Stomach (tissue), 9 donors: ENCODE results near the gene PFKP. TPM values are rescaled to one million over a fixed set of nuclear protein-coding genes. Genes with fewer than 3 reads are reported as not detected.
"Not testable (repeated sequence)": the region's sequence is repeated elsewhere in the genome, so short reads cannot be mapped to it uniquely, and the experiment has no call there.

Experiments used
- DNase-seq, 2 donors: peaks; one replicate each; pipeline versions ENCODE4 v3.0.0 to v3.0.0-alpha.2; 2013 to 2019
- H3K27ac ChIP-seq, 5 donors: fragments of 200-600 bp in 4 of 5; sonication (generic) in 4 of 5; one replicate each; pipeline ENCODE4 v1.5.1; 2013 to 2019; ENCODE audit warnings: mild to moderate bottlenecking in 1 of 5, moderate library complexity in 1 of 5
- H3K27me3 ChIP-seq, 3 donors: fragments of 200-600 bp; sonication (generic); one replicate each; pipeline ENCODE4 v1.5.1; 2017 to 2019; ENCODE audit warnings: mixed run types in 1 of 3
- H3K36me3 ChIP-seq, 4 donors: fragments of 200-600 bp; sonication (generic); 1 replicate in 3 of 4; 2 replicates in 1 of 4; pipeline ENCODE4 v1.5.1; 2016 to 2019
- H3K4me1 ChIP-seq, 4 donors: fragments of 200-600 bp; sonication (generic); one replicate each; pipeline ENCODE4 v1.5.1; 2016 to 2019
- H3K4me3 ChIP-seq, 4 donors: fragments of 200-600 bp; sonication (generic) in 3 of 4; one replicate each; pipeline ENCODE4 v1.5.1; 2016 to 2019; ENCODE audit warnings: mild to moderate bottlenecking in 1 of 4
- H3K9me3 ChIP-seq, 4 donors: fragments of 200-600 bp; sonication (generic); one replicate each; pipeline ENCODE4 v1.5.1; 2016 to 2019
- EP300 ChIP-seq: sonication (generic); formaldehyde crosslinking; IDR thresholded peaks from one replicate; pipeline ENCODE4 v1.6.1; 2017; ENCODE audit warnings: antibody characterized with exemption
- POLR2A ChIP-seq, 4 donors: fragments of 450-650 bp; IDR thresholded peaks; one replicate each; pipeline ENCODE4 v1.6.1; 2016; ENCODE audit warnings: antibody characterized with exemption in 4 of 4, control low read depth in 2 of 4, mild to moderate bottlenecking in 1 of 4, moderate library complexity in 1 of 4
- POLR2AphosphoS5 ChIP-seq, 3 donors: sonication (generic); formaldehyde crosslinking; IDR thresholded peaks; one replicate each; pipeline ENCODE4 v1.6.1; 2016; ENCODE audit warnings: antibody characterized with exemption in 3 of 3
- WGBS, 5 donors: extraction: QIAGEN DNeasy Blood & Tissue Kit in 3 of 5; methylation state at CpG; one replicate each; pipeline versions ENCODE4 v1.1.5 to v1.1.7; 2013 to 2018; 5-methylcytosine and 5-hydroxymethylcytosine counted together
- intact Hi-C: fragments of 100-400 bp; cut with DNase I; formaldehyde crosslinking; loops from one replicate; pipeline ENCODE4 v1.15.1; 2023; ENCODE audit warnings: low total_unique reads
- polyA plus RNA-seq, 3 donors: library from polyadenylated mRNA; stranded (reverse); fragments of 200-250 nt; gene quantifications; one replicate each; pipeline ENCODE4 v1.2.3, GENCODE V29; 2013
- total RNA-seq, 5 donors: library from RNA; depleted of rRNA; stranded (reverse); fragments of >200 nt; gene quantifications; one replicate each; pipeline versions ENCODE4 v1.1.0 to v1.2.3, GENCODE V29; 2014 to 2016
- TF ChIP-seq, protein P1 (sequence below), 7 experiments: fragments of 450-650 bp in 4 of 7; fragments of 200-600 bp in 3 of 7; sonication (generic) in 3 of 7; IDR thresholded peaks; one replicate each; pipeline ENCODE4 v1.5.1; 2016 to 2019; ENCODE audit warnings: antibody characterized with exemption in 7 of 7, control low read depth in 2 of 7, mild to moderate bottlenecking in 1 of 7
- donor health status: healthy with polysubstance abuse.
- donor health status: Bipolar disorder and iron deficiency.
- donor health status: healthy.

PFKP gene
- total and polyA plus RNA-seq, 8 donors: 11.2 to 155 (median 29.4) TPM

DNA sequence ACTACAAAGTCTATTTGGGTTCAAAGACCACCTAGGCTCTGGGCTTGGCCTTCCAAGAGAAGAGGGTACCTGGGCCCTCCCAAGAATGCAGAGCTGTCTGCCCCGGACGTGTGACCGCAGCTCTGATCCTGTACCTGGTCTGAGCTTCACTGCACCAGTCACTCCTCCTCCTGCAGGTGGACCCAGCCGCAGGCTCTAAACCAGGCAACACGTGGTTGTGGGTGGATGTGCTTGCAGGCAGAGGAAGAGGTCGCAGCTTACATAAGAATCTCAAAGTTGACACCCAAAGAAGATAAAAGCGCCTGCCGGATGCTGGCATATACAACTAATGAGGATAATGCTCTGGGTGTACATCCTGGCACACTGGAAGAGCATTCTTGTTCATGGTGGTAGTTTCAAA, 9.4 kb upstream of the PFKP start:
- no peak for TF ChIP-seq EP300
- no peak for TF ChIP-seq POLR2AphosphoS5 (IDR thresholded peaks at IDR 0.05)
- TF ChIP-seq, protein P1, sequence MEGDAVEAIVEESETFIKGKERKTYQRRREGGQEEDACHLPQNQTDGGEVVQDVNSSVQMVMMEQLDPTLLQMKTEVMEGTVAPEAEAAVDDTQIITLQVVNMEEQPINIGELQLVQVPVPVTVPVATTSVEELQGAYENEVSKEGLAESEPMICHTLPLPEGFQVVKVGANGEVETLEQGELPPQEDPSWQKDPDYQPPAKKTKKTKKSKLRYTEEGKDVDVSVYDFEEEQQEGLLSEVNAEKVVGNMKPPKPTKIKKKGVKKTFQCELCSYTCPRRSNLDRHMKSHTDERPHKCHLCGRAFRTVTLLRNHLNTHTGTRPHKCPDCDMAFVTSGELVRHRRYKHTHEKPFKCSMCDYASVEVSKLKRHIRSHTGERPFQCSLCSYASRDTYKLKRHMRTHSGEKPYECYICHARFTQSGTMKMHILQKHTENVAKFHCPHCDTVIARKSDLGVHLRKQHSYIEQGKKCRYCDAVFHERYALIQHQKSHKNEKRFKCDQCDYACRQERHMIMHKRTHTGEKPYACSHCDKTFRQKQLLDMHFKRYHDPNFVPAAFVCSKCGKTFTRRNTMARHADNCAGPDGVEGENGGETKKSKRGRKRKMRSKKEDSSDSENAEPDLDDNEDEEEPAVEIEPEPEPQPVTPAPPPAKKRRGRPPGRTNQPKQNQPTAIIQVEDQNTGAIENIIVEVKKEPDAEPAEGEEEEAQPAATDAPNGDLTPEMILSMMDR (IDR thresholded peaks at IDR 0.05): no peak
- no peak for TF ChIP-seq POLR2A (IDR thresholded peaks at IDR 0.05)
- H3K27me3 ChIP-seq: no peaks in the 10 kb centered on the region
- no peaks in the 10 kb centered on the region for H3K36me3 ChIP-seq
- 69 to 87% (median 82%) methylated on average over 8 of the region's 8 CpGs for WGBS, 5 donors
- no peak overlapping the region for H3K4me3 ChIP-seq
- no peaks in the 10 kb centered on the region for H3K9me3 ChIP-seq
- H3K27ac ChIP-seq: no peak overlapping the region
- intact Hi-C loops: no loop called here
- H3K4me1 ChIP-seq: no peaks in the 10 kb centered on the region
- DNase-seq: no peak

- peaks cover 0 to 12% (median 0%) of the 10 kb centered on the region in 3 donors for H3K27me3 ChIP-seq
- no peaks in the 10 kb centered on the region for H3K36me3 ChIP-seq
- H3K9me3 ChIP-seq: no peaks in the 10 kb centered on the region
- TF ChIP-seq POLR2A (IDR thresholded peaks at IDR 0.05) (no peak), EP300 (no peak), POLR2AphosphoS5 (IDR thresholded peaks at IDR 0.05) (no peak)
- TF ChIP-seq, protein P1 (IDR thresholded peaks at IDR 0.05): no peak
- intact Hi-C loops: no loop called here
- no peak overlapping the region for H3K27ac ChIP-seq
- DNase-seq: no peak
- WGBS, 5 donors: 68 to 81% (median 74%) methylated on average over 7 to 8 of the region's 8 CpGs
- H3K4me1 ChIP-seq: no peaks in the 10 kb centered on the region
- H3K4me3 ChIP-seq: no peak overlapping the region
Measured at GRCh38 chr10:3059974-3060373, 7.4 kb upstream of the PFKP start.

DNA sequence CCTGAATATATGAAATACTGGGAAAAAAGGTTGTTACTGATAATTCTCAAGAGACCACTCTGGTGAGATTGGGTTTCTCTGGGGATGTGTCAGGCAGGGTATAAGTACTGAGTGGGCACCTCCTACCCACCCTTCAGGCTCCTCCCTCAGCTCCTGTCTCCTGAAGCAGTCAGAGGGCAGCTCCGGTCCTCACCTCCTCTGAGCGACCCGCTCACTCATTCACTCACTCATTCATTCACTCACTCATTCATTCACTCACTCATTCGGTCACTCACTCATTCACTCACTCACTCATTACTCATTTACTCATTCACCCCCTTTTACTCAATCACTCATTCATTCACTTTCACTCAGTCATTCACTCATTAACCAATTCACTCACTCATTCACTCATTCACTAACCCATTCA, 6.9 kb upstream of the PFKP start:
- TF ChIP-seq POLR2A (IDR thresholded peaks at IDR 0.05) (no peak), EP300 (no peak), POLR2AphosphoS5 (IDR thresholded peaks at IDR 0.05) (no peak)
- TF ChIP-seq, protein P1 (IDR thresholded peaks at IDR 0.05): no peak
- peaks cover 0 to 14% (median 0%) of the 10 kb centered on the region in 3 donors for H3K27me3 ChIP-seq
- H3K9me3 ChIP-seq: no peaks in the 10 kb centered on the region
- H3K4me3 ChIP-seq: no peak overlapping the region
- DNase-seq: no peak
- WGBS, 5 donors: 80 to 88% (median 86%) methylated on average over 4 of the region's 4 CpGs
- H3K36me3 ChIP-seq: no peaks in the 10 kb centered on the region
- intact Hi-C loops: no loop called here
- H3K27ac ChIP-seq: no peak overlapping the region
- H3K4me1 ChIP-seq: peaks cover 0 to 3% (median 0%) of the 10 kb centered on the region in 4 donors

GRCh38 chr10:3061323-3061898, 5.9 kb upstream of the PFKP start:
- peak in 1 of 2 donors; percentile 55 for DNase-seq
- H3K27me3 ChIP-seq: peaks cover 0 to 23% (median 1%) of the 10 kb centered on the region in 3 donors
- peaks cover 2 to 12% (median 5%) of the 10 kb centered on the region in 4 donors for H3K4me1 ChIP-seq
- H3K36me3 ChIP-seq, H3K27ac ChIP-seq, H3K9me3 ChIP-seq, H3K4me3 ChIP-seq, intact Hi-C loops: not testable (repeated sequence)
- WGBS, 5 donors: 19 to 45% (median 36%) methylated on average over 3 to 6 of the region's 6 CpGs

DNA sequence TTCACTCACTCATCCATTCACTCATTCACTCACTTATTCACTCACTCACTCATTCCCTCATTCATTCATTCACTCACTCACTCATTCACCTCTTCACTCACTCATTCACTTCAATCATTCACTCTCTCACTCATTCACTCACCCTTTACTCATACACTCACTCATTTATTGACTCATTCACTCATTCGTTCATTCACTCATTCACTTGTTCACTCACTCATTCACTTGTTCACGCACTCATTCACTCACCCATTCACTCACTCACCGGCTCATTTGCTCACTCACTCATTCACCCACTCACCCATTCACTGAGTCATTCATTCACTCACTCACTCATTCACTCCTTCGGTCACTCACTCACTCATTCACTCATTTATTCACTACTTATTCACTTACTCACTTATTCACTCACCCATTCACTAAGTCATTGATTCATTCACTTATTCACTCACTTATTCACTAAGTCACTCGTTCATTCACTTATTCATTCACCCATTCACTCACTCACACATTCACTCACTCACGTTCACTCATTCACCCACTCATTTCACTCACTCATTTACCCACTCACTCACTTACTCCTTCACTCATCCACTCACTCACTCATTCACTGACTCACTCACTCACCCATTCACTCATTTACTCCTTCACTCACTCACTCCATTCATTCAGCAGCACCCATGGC, 4.7 kb upstream of the PFKP start:
- WGBS, 5 donors: 53 to 85% (median 54%) methylated on average over 5 to 6 of the region's 6 CpGs
- no peak for DNase-seq
- no peak for TF ChIP-seq EP300
- no peak for TF ChIP-seq POLR2AphosphoS5 (IDR thresholded peaks at IDR 0.05)
- TF ChIP-seq, protein P1 (IDR thresholded peaks at IDR 0.05): no peak
- TF ChIP-seq POLR2A (IDR thresholded peaks at IDR 0.05): no peak
- Histone ChIP-seq H3K4me1 (peaks cover 10 to 24% (median 18%) of the 10 kb centered on the region in 4 donors), H3K27ac (no peak overlapping the region), H3K27me3 (peaks cover 0 to 35% (median 14%) of the 10 kb centered on the region in 3 donors), H3K36me3 (no peaks in the 10 kb centered on the region), H3K9me3 (no peaks in the 10 kb centered on the region), H3K4me3 (no peak overlapping the region)
- intact Hi-C loops: no loop called here
